Cardiac ventricle fibroblast (primary cell): ENCODE measurements around the gene CCDC170. TPM values are rescaled to one million over a fixed set of nuclear protein-coding genes. Genes with fewer than 3 reads are reported as not detected.

Experiments
- total RNA-seq: library from RNA; depleted of rRNA; stranded (reverse); fragments of >200 nt; gene quantifications from 2 replicates; pipeline ENCODE4 v1.2.3, GENCODE V29; 2015

CCDC170 gene
- total RNA-seq: 0.15 and 0.31 TPM in 2 replicates

DNA sequence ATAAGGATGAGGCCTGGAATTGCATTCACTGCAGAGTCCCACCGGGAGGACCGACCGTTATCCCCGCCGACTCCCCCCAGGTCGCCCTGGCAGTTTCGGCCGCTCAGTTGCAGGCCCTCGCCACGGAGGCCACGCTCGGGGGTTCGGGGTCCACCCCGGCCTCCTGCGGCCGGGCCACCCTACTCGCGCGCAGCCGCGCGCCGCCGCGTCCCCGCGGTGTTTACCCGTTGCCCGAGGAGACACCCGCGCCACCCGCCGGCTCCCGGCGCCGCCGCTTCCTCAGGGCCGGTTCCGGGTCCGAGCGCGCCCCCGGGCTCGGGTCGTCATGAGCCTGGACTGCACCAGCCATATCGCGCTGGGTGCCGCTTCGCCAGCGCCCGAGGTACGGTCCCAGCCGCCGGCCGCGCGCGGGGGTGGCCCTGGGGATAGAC is at the start of gene CCDC170:
CCDC170 (plus strand) TSS at position 214 of the 431 bp plus-strand sequence; CDS start at position 326, 112 bp downstream.

DNA sequence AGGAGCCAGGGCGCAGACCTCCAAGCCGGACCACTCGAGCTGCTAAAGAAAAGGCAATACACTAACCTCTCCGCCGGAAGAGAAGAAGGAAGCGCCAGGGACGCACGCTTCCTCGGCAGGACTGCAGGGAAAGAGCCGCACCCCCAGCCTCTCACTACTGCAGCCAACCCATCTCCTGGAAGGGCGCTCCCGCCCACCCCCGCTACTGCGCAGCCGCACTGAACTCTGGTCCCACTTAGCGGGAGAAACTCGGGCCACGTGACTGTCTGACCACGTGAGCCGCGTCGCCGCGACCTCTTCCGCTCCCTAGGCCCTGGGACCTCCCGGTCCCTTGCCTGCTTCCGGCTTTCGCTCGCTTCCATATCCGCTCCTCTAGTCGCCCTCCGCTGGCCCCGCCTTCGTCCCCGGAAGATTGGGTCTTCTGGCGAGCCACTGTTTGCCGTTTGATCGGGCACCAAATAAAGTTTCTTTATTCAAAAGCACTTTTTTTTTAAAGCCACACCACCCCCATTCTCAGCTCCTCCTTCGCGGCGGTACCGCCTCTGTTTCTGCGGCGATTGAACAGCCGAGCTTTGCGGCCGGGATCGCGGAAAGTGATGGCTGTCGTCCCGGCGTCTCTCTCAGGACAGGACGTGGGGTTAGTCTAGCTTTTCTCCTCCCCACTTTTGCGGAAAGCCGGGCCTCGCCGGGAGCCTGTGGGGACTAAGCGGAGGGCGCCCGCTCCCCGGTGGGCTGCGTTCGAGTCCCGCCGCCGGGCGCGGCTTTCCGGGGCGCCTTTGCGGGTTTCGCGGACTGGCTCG is 41.7 kb upstream of the CCDC170 start, which contains the start of gene RMND1:
RMND1 (minus strand) TSS at position 177 of the 800 bp plus-strand sequence. CDS start 6,315 bp downstream, outside the sequence.

Other genes starting within 250 kb of the CCDC170 start
- 6.6 and 8.4 TPM in 2 replicates for gene ZBTB2, start 102.5 kb upstream of the CCDC170 start, total RNA-seq
- gene RMND1, start 41.9 kb upstream of the CCDC170 start, total RNA-seq: 19.6 and 25.1 TPM in 2 replicates